GM12891 (cell line): ENCODE data around the gene MPL.

Experiments used
- POLR2A ChIP-seq: IDR thresholded peaks from 2 replicates; pipeline ENCODE4 v1.6.1; 2011; ENCODE audit warnings: low read depth, low read length, control low read depth
- POLR2AphosphoS5 ChIP-seq: IDR thresholded peaks from 2 replicates; pipeline ENCODE4 v1.6.1; 2011; ENCODE audit warnings: low read depth, low read length, control low read depth
- SPI1 ChIP-seq: IDR thresholded peaks from 2 replicates; pipeline ENCODE4 v1.6.1; 2011; ENCODE audit warnings: low read depth, low read length, control low read depth

GRCh38 chr1:43306688-43307457 is 30.7 kb upstream of the MPL start:
- TF ChIP-seq POLR2A: no peak
- no peak for TF ChIP-seq SPI1
- TF ChIP-seq POLR2AphosphoS5: no peak
